DLD1 (cell line): Measurements from ENCODE around the gene SGMS1.

Experiments
- in situ Hi-C: cut with HindIII; loops from 2 replicates; pipeline ENCODE4 v1.10.0; 2017; ENCODE audit warnings: low sequenced_read_pairs

SGMS1 gene

DNA sequence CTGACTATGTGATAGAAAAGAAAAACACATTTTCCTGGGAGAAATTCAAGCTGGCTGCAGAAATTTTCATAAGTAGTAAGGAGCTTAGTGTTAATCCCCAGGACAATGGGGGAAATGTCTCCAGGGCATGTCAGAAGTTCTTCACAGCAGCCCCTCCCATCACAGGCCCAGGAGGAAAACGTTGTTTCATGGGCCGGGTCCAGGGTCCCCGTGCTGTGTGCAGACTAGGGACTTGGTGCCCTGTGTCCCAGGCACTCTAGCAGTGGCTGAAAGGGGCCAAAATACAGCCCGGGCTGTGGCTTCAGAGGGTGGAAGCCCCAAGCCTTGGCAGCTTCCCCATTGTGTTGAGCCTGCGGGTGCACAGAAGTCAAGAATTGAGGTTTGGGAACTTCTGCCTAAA lies 273.4 kb downstream of the SGMS1 start:
- in situ Hi-C loops: no loop called here

DNA sequence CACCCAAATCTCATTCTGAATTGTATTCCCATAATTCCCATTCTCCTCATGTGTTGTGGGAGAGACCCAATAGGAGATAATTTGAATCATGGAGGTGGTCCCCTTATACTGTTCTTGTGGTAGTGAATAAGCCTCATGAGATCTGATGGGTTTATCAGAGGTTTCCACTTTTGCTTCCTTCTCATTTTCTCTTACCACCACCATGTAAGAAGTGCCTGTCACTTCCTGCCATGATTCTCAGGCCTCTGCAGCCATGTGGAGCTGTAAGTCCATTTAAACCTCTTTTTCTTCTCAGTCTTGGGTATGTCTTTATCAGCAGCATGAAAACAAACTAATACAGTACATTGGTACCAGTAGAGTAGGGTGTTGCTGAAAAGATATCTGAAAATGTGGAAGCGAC lies 274.2 kb downstream of the SGMS1 start:
- in situ Hi-C loops: no loop called here

DNA sequence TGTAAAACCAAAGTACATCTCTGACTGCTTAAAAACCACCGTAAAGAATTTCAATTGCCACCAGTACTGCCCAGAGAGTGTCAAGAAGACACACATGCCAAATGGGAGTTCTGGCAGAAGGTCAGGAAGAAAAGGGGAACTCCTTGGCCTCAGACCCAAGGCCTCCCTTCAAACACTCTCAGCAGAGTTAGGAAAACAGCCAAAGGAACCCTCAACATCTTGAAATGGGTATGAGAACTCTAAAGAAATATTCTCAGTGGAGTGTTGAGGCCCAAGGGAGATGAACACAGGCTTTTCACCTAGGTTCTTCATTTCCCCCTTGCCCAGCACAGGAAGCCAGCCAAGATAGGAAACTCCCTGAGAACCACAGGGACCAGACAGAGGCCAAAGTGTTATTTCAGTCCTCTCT lies 276.4 kb downstream of the SGMS1 start:
- in situ Hi-C loops: no loop called here

DNA sequence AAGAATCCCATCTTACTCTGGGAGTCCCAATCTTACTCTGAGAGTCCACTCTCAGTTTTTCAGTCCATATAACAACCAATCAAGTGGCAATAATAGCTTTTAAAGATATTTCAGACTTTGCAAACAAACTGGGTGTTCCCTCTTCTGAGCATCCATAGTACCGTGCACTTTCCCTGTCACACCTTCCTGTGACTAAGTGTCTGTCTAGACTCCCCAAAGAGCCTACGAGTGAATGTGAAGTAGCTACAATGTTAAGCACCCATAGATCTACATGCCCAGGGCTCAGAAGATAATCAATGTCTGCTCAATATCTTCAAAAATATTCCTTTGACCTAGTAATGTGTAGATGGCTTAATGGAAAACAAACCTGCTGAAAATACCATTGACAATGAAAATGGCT lies 276.8 kb downstream of the SGMS1 start:
- in situ Hi-C loops: no loop called here

DNA sequence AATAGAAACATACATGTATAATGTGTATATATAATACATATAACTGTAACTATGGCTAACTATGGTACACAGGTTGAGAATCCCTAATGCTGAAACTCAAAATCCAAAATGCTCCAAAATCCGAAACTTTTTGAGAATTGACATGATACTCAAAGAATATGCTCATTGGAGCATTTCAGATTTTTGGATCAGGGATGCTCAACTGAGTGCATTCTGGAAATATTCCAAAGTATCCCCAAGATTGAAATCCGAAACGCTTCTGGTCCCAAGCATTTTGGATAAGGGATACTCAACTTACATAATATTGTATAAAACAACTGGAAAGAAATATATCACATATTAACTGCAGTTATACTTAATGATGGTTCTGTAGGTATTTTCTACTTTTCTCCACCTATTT lies 278.2 kb downstream of the SGMS1 start:
- in situ Hi-C loops: no loop called here

DNA sequence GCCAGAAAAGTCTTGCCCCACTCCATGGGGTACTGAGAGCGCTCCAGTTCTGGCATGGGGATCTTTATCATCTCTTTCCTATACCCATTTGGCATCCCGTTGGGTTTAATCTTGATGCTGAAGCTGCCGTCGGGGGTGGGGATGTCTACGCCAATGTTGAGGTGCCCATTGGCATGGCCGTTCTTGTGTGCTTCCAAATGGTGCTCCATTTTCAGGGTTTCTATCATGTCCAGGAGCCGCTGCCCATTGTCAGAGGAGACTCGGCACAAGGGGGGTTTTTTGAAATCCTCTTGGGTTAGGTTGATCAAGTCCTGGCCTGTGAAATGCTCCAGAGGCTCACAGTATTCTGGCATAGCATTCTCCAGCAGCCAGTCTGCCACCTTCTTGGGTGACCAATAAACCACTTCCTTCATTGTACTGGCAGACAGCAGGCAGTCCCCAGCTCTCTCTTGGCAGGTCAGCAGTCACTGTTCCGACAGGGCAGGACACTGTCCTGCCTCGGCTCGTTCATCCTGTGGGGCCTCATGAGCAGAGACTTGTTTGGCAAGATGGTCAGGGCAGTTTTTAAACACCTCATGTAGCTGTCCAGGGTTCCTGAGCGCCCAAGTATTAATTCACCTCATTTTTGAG lies 279.9 kb downstream of the SGMS1 start:
- in situ Hi-C loops: no loop called here

DNA sequence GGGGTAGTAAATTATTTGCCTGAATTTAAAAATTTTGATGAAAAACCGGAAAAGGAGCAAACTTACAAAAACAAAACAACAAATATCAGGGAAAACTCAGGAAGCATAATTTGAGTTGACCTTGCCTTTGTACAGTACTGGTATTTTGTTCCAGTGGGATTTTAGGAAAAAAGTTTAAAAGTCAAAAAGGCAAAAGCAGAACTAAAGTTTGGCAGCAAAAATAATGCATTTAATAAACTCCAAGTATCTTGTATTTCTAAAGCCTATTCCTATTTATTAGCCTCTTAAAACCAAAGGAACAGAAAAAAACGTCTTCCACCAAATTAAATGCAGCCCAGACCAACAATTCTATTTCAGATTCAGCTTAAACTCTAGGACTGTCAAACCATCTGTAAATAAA lies 281.8 kb downstream of the SGMS1 start:
- in situ Hi-C loops: no loop called here

DNA sequence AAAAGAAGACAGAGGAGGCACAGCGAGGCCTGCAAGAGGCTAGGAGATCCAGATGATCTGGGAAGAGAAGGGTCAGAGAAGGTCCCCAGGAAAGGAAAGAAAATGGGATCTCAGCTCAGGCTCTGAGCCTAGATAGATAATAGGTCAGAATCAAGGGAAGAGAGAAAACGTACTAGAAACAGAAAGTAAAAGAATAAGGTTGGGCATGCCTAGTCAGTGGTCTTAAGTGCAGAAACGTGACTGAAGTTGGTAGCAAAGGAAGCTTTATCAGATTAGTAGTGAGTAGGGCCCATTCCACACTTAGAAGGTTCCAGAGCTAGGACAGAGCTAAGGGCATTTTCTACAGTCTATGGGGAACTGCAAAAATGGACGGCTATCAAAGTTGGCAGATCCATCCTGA lies 287.6 kb downstream of the SGMS1 start:
- in situ Hi-C loops: no loop called here

DNA sequence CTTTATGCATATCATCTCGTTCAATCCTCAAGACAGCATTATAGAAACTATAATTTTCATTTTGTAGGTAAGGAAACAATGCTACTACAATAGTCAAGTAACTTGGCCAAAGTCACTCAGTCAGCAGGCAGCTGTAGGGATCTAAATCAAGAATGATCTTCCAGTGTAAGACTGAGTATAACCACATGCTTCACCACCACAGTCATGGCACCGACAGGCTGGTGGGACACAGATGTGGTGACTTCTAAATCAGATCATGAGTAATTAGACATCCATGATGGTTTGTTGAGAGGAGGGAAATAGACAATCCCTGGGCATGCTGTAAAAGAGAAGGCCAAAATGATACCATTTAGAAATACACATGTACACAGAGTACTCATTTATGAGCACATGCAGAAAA lies 288.4 kb downstream of the SGMS1 start:
- in situ Hi-C loops: no loop called here

DNA sequence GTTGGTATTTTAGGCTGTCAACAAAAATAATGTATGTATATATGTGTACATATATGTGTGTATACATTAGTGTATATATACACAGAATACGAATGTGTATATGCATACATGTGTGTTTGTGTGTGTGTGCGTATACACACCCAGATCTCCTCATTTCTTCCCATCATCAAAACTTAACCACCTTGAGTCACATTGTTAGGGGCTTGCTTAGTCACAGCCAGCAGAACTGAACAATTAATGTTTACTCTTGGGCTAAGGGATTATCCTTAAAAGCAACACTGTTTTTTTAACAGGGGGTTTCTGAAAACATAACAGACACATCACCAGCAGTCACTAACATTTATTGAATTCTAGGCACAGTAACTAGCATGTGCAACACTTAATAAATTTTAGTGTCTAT lies 289.5 kb downstream of the SGMS1 start:
- in situ Hi-C loops: no loop called here

DNA sequence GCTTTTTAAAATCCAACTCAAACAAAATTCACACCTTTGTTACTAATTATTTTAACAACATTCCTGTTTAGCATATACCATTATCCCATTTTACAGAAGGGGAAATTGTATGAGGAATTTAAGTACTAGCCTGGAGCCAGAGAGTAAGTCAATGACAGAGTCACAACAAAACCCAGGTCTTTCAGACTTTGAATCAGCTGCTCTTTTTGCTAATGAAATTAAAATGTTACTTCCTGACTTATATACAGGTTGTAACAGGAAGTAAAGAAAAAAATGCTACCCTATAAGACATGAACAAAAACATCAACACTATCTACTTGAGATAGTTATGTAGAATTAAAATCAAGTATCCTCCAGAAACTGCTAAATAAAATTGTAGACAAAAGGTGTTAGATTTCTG lies 289.9 kb downstream of the SGMS1 start:
- in situ Hi-C loops: no loop called here

DNA sequence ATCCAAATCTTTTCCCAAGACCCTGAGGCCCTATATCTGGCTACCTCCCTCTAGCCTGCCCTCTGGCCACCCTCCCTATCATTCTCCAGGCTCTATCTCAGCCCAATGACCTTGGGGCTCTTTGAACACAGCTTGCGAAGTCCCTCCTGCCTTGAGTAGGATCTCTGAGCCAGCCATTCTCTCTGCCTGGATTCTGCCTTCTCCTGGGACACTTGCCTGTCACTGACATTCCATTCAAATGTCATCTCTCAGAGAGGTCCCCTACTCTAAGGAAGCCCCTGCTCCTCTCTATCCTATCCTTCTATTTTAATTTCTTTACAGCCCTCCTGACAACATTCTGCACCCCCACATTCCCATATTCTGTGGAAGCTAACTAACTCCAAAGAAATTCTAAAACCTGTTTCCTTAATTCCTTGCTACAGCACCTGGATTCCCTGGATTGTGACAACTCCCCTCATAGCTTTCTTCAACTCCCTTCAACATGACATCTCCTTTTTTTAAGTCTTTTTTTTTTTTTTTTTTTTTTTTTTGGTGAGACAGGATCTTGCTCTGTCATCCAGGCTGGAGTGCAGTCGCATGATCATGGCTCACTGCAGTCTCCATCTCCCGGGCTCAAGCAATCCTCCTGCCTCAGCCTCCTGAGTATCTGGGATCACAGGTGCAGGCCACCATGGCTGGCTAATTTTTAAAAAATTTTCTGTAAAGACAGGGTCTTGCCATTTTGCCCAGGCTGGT lies 291.5 kb downstream of the SGMS1 start:
- in situ Hi-C loops: no loop called here

DNA sequence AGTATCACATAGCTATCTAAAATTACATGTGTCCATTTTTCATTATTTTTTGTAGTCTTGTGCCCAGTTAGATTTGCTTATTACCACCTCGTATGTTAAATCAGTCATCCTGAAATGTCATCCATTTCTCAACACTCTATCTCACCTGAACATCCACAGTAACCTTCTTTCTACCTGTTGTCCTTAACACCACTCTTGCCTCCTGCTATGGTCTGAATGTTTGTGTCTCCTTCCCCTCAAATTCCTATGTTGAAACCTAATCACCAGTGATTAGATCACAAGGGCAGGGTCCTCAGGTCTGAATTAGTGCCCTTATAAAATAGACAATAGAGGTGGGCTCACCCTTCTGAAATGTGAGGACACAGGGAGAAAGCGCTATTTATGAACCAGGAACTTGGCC lies 292.3 kb downstream of the SGMS1 start:
- in situ Hi-C loops: no loop called here

DNA sequence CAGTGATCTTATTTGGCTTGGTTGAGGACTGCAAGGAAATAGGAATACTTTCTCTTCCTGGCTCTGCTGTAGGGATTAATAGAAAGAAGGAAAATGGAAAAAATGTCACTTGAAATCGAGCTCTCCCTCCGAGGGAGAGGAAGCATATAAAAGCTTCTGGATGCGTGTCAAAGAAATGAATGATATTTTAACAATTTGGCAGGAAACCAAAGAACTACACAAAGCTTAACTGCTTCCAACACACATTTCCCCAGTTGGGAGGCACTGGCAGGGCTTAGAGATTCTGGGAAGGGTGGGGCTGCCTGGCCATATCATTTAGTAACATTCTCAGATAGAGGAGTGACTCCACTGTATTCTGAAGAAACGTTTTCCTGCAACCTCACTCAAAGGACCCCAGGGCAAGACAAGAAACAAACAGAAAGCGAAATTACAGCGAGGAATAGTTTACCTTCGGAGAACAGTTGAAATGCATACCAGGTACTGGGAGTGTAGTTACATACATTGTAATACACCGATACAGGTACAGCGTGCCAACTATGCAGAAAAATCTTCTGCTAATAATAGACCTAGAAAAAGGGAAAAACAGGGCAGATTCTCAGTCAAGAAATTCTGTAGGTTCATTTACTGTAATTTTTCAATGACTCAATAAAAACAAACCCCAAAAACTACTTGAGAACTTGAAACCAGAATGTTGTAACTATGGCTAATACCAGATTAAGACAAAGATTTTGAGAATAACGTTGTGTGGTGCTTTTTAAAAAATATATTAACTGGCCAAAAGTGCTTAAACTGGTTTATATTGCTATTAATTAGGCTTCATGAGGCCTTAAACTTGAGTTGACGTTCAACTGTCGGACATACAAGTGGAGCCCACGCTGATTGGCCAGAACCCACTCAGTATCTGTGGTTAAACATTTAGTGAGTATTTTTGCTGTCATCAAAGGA lies 296.7 kb downstream of the SGMS1 start:
- in situ Hi-C loops: no loop called here

DNA sequence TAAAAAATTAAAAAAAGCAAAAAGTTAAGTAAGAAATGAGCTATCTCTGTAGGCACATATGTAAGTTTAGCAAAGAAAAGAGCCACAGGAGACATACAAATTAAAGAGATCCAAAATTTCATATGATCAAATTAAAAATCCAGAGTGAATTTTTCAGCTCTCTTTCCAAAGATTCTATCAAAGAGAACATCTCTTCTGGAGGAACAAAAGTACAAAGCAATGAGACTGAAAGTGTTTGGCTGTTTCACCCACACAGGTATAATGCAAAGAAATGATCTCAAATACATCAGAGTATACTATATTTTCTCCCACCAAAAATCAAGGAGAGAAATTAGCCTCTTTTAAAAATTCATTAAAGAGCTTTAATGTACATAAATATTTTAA lies 297.6 kb downstream of the SGMS1 start:
- in situ Hi-C loops: no loop called here

DNA sequence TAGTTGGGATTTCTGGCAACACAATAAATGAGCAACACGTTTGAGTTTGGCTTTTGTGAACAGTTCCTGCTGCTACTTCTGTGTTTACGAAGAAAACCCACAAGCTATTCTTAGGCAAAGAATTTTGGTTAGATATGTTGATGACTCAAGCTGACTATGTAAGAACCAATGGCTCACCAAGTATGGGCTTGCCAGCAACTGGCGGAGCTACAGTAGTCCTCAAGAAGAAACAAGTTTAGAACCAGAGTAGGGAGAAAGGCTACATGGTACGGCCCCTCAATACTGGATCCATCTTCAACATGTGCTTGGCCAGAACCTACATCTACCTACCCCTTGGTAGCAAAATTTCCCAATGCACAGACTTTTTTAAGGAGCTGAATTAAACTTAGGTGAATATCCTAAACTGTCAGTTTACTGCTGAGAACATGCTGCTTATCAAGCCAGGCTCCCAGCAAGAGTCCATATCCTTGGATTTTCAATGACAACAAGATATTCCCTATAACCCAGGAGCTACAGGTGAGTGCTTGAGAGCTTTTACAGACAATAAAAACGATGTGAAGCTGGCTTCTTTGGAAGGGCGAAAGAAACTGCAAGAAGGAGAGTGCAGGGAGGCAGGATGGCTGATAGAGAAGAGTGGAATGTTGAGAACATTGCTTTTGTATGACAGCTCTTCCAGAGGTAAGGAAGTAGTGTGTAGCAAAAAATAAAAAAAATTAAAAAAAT lies 298.1 kb downstream of the SGMS1 start:
- in situ Hi-C loops: no loop called here

DNA sequence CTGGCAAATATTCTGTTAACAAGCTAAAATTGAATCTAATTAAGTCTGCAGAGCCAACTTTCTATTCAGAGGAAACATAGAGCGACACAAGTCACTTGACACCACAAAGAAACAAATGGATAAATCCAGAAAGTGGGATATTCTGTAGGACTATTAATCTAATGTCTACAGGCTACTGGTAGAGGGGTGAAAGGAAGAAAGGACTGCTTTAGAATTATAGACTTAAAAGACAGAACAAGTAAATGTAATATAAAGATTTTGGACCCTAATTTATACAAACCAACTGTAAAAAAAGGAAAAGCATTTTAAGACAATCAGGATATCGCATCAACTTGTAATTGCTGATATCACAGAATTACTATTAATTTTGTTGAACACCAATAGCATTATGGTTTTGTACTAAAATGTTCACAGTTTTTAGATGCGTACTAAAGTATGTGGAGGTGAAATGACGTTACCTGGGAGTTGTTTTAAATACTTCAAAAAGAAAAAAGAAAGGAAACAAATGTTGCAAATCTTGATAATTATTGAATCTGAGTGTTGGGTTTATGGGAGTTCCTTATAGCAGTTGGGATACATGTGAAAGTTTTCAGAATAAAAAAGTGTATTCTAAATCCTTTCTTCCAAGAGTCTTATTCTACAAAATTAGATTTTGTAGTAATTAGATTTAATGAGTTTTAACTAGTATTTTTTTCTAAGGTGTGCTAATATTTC lies 298.9 kb downstream of the SGMS1 start:
- in situ Hi-C loops: no loop called here

DNA sequence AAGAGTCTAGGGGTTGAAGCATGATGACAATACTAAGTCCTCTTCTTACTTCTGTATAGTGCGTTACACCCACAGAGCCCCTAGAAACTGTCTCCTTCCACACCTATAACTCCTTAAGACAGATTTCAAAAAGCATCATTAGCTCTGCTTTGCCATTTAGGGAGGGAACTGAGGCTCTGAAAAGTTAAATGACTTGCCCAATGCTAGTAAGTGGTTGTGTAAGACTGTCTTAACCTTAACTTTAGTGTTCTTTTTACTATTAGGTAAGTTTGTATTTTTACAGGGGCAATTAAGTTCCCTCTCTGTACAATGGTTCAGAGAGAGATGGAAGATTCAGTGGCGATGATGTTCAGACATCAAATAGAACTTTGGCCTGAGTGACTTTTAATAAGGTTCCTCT lies 299.7 kb downstream of the SGMS1 start:
- in situ Hi-C loops: no loop called here

DNA sequence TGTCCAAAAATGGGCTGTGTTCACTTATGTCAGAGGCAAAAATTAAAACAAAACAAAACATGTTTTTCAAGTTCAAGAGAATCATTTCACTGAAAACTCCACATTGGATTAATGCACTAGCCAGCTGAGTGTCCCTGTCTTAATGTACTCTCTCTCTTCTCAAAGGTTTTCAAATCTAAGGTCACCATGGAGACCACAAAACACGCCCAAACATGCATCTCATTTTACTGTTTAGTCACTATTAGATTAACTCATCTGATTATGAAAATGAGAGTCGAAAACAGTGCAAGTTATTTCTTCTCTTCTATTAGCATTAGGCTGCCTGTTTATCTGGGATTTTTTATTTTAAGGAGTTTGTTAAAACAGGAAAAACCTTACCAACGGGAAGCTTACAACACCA lies 301.7 kb downstream of the SGMS1 start:
- in situ Hi-C loops: no loop called here

DNA sequence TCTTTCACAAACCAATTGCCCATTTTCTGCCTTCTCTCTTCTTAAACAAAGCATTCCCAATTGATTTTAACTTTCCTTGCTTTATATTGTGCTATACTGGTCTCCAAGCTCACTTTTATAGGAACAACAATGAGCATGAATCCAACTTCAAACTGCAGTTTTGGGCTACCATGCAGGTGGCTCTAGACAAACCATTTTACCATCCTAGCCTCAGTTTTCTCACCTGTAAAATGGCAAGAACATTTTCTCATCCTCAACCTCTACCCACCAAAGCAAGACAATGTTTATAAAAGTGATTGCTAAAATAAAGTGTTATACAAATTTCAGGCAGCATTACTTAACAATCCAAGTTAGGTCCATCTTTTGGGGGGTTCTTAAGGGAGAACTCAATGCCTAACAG lies 305.6 kb downstream of the SGMS1 start:
- in situ Hi-C loops: loop anchor here (10.0 kb wide), 1 partner anchor 77 kb away; no protein-coding TSS in a partner anchor
